Ureter (tissue), 1 donor: ENCODE results near the gene DCLK1. TPM values are rescaled to one million over a fixed set of nuclear protein-coding genes. Genes with fewer than 3 reads are reported as not detected.

Experiments used
- DNase-seq: peaks from one replicate; pipeline ENCODE4 v3.0.0-alpha.2; 2020; ENCODE audit warnings: low spot score
- total RNA-seq: library from RNA; stranded (reverse); gene quantifications from one replicate; pipeline ENCODE4 v1.2.4, GENCODE V29; 2023
- donor health status: DM: yes; HTN: yes; CAD: no.

The DCLK1 gene
- total RNA-seq, 1 donor from 2014 or later: 13.5 TPM

GRCh38 chr13:35747594-35747993 lies 383.6 kb downstream of the DCLK1 start:
- no peak for DNase-seq

DNA sequence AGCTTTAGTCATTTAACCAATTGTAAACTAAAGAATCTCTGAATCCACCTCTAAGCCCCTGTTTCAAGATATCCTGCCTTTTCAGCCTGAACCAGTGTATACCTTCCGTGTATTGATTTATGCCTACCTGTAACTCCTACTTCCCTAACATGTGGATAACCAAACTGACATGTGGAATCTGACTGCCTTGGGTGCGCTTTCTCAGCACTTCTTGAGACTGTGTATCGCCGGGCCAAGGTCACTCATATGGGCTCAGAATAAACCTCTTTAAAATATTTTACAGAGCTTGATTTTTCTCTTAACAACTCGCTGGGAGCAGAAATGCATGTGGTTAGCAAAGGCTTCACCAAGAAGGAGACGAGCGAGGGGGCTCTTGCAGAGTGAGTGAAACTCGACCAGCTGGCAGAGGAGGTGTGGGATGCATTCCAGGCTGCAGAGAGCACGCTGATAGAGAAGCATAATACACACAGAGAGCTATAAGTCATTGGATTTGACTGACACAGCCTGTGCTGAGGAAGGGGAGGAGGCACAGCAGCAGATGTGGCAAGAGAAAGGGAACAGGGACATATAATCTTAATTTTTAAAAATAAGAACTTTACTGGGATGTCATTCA lies 386.5 kb downstream of the DCLK1 start:
- DNase-seq: no peak

DNA sequence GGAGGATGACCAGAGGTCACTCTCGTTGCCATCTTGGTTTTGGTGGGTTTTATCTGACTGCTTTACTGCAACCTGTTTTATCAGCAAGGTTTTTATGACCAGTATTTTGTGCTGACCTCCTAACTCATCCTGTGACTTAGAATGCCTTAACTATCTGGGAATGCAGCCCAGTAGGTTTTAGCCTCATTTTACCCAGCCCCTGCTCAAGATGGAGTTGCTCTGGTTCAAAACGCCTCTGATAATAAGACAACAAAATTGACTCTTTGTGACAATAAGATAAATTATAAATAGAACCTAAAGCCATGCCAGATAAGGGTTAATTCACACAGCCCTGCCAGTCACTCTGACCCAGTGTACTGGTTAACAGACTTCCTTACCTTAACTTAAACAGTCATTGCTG lies 387.0 kb downstream of the DCLK1 start:
- DNase-seq: no peak

- no peak for DNase-seq
These were observed 388.0 kb downstream of the DCLK1 start for GRCh38 chr13:35743165-35743564.

- no peak for DNase-seq
These were observed 389.5 kb downstream of the DCLK1 start for GRCh38 chr13:35741657-35742056.

GRCh38 chr13:35736876-35737275 lies 394.3 kb downstream of the DCLK1 start:
- no peak for DNase-seq

DNA sequence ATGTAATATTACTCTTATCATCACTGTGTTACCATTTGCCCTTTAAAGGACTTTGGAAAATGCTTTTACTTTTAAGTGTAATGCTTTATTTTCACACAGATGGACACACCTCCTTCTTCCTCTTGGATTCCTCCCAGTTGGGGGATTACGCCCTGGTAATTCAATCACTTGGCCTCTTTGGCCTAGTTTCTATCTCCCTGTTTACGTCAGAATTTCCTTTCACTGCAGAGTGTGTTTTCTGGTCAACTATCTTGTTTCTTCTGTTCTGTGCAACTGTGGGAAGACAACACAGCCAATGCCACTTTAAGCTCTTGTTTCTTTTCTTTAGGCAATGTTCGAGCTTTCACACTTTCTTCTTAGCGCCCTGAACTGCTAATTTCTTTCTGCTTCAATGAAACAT lies 397.4 kb downstream of the DCLK1 start:
- no peak for DNase-seq

DNA sequence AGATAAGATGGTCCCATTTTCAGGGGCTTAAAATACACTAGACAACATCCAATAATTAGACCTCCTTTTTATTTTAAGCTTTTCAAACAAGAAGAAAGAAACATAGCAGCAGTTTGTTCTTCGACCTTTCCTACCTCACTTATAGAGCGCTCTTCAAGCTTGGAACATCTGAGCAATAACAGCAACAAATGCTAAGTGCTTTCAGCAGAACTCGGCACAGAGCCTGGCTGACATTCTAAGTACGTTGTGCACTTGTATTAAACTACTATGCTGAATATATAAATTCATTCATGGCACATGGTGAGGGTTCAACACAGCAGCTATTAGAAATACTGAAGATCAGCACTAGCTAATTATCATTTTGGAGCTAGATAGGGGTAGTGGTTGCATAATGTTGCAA lies 398.6 kb downstream of the DCLK1 start:
- DNase-seq: no peak

DNA sequence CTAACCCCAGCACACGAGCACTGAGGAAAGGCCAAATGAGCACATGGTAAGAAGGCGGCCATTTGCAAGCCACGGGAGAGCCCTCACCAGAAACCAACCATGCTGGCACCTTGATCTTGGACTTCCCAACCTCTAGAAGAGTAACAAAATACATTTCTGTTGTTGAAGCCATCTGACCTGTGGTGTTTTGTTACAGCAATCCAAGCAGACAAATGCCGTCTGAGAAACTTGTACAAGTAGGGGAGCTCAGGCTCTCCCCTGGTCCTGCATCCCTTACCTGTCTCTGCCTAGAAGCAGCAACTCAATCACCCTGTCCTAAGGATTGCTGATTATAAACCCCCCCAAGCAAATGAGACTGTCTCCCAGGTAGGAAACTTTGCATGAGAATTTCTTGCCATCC lies 399.7 kb downstream of the DCLK1 start:
- no peak for DNase-seq

DNA sequence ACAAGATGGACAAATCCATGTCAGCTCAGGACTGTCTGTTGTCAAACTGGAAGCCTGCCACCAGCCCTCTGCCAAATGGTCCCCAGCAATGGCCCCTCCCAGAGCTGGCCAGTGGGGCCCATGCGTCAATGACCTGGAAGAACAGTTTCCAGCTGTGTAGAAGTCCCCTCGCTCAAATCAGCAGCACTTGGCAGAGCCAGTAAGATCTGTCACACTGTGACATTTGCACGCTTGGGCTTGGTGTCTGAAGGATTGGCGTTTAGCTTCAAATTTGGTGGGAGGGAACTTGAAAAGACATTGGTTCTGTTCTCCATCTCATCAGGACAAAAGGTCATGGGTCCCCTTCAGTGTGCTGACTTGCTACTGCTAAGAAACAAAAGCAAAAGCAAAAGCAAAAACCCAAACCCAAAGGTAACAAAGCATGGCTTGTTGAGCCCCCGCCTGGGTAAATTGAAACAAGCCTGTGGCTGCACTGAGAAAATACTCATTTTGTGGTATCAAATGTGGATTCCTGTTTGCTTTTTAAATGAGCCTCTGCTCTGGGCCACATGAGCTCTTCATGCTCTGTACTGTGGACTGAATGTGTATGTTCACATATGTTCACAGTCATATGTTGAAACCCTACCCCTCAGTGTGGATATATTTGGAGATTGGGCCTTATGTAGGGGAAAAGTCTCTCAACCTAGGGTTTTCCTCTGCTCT lies 401.1 kb downstream of the DCLK1 start:
- DNase-seq: no peak

GRCh38 chr13:35727881-35728280 lies 403.3 kb downstream of the DCLK1 start:
- no peak for DNase-seq

- DNase-seq: no peak
These were observed 406.7 kb downstream of the DCLK1 start for GRCh38 chr13:35724446-35724845.

DNA sequence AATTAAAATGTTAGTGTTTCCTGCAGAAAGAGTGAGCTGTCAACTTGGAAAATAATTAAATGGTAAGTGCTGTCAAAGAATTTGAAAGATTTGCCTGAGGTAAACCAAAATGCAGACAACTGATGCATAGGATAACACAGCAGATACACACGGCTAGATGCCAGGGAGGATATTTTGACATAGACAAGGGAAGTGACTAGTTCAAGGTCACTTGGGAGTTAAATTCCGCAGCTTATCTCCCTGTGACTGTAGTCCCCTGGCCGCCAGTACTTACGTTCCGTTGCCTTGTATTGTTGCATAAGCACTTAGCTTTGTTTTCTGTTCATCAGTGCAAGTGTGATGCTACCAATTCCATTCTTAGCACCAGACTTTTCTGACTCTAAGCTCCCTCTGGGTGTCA lies 407.4 kb downstream of the DCLK1 start:
- no peak for DNase-seq

DNA sequence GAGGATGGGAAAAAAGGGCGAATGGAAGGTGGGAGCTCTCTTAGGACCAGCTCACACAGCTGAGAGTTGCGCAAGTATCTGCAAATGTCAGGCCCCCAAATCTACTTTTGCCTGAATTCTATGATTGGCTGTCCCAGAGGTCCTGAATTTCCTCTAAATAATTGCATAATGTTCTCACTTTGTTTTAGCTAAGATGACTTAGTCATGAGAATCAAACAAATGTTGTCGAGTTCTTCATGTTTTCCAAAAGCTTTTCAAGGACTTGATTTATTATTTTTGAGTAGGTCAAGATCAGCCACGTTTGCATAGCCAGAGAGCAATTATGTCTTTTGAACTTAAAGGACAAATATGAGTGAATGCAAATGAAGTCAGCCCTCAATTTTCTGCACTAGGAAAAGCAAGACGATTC lies 408.1 kb downstream of the DCLK1 start:
- no peak for DNase-seq

DNA sequence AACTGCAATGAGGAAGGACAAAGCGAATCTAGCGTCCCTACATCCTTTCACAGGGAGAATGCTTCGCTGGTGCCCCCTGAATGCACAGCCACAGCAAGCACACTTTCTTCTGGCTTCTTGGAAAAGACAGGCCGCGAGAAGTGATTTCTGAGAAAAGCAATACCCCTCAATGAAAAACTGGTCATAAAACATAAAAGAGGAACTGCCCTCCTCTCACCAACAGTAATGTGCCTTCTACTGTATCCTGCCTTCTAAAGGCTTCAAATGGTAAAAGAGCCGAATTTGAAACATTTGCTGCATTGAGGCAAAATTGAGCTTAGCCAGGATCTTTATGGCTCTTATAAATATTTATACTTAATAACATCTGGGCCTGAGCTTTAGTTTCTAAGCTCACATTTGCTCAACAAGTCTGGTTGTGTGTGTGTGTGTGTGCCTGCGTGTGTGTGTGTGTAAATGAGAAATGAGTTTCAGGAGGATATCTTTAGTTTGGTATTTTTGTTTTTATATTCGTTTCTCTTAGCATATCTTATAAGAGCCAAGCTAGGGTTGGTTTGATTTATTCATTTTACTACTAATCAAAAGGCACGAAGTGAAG lies 408.6 kb downstream of the DCLK1 start:
- DNase-seq: no peak

GRCh38 chr13:35720690-35721554 lies 410.3 kb downstream of the DCLK1 start:
- no peak for DNase-seq

DNA sequence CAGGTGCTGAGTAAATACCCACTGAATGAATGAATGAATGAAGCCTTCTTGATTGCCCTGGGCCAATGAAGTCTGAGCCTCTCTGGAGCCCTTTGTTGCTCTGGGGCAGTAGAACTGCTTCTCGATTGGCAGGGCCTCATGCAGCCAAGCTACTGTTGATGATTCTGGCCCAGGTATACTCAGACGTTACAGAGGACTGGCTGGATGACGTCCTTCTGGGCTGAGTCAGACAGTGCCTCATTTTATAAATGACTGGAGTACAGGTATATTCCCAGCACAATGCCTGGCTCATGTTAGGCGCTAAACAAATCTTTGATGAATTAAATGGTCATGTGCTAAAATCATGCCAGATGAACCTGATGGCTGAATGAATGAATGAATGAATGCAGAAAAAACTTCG lies 410.9 kb downstream of the DCLK1 start:
- DNase-seq: no peak

Other genes starting within 250 kb of the DCLK1 start
- 9.7 TPM for gene SOHLH2, start 83.2 kb upstream of the DCLK1 start, total RNA-seq
- 17.8 TPM for gene CCDC169, start 166.4 kb upstream of the DCLK1 start, total RNA-seq
- 89.2 TPM for gene SPART, start 215.0 kb upstream of the DCLK1 start, total RNA-seq